NCI-H524 (cell line): ENCODE results near the gene CYP26A1.
"Not testable (repeated sequence)": the region's sequence is repeated elsewhere in the genome, so short reads cannot be mapped to it uniquely, and the experiment has no call there.

Experiments
- DNase-seq, 2 experiments: peaks; one replicate each; lab custom pipeline; 2025; lab: John Stamatoyannopoulos, UW

The CYP26A1 gene

DNA sequence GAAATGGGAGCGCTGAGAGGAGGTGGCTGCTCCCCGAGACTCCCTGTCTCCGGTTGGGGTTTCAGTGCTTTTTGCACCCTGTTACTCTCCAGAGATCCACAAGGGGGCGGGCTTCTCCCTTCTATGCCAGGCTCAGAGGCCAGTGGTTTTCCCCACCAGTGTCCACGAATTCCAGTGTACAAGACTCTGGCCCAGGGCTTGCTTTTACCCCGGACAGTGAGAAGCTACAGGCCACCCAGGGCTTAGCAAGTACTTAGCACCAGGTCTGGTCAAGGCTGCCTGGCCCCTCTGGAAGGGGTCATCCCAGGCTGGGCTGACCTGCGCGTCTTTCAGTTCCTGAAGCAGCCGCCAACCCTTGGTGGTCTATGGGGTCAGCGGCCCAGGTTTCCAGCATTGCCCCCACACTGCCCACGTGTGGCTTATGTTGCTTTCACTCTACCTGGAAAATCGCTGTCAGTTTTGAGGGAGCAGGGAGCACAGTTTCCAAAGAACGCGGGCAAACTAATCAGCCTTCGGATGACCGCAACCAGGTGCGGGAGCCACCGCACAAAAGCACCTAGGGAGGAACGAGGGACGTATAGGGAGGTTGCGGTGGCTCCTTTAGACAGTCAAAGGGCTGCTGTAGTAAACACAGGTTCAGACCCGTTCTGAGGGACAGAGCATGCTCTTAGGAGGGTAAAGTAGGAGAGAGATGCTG is 6.8 kb downstream of the CYP26A1 start:
- peak in 1 of 2 experiments; percentile 15 for DNase-seq

DNA sequence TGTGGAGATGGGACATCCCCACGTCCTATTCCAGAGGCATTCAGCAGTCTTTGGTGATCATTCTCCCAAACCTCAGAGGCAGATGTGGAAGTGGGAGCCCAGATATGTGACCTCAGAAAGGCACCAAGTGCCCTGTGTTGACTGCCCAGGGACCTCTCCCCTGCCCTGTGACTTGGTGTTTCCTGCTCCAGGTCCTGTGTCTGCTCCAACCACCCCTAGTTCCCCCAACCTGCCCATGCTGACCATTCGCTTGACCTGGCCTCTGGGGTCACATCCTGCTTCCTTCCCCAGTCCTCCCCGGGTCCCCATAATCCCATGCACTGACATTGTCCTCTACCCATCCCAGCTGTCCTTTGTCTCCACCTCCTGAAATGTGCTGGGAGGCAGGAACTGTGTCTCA is 7.6 kb downstream of the CYP26A1 start:
- no peak for DNase-seq

DNA sequence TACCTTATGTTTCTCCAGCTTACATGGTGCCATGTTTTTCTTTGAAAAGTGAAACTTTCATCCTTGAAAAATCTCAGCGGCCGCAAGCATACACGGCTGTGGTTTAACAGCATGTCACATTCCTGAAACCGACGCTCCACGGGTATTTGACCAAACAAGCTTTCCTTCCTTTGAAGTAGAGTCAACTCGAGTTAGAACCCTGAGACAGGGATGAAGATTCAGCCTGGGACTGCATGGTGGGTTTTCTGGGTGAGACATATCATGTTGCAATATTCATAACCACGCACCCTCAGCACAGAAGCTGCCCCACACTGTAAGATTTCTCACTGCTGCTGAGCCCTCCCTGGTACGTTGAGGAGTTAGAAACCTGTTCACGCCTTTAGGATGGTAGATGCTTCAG is 8.1 kb downstream of the CYP26A1 start:
- no peak for DNase-seq

DNA sequence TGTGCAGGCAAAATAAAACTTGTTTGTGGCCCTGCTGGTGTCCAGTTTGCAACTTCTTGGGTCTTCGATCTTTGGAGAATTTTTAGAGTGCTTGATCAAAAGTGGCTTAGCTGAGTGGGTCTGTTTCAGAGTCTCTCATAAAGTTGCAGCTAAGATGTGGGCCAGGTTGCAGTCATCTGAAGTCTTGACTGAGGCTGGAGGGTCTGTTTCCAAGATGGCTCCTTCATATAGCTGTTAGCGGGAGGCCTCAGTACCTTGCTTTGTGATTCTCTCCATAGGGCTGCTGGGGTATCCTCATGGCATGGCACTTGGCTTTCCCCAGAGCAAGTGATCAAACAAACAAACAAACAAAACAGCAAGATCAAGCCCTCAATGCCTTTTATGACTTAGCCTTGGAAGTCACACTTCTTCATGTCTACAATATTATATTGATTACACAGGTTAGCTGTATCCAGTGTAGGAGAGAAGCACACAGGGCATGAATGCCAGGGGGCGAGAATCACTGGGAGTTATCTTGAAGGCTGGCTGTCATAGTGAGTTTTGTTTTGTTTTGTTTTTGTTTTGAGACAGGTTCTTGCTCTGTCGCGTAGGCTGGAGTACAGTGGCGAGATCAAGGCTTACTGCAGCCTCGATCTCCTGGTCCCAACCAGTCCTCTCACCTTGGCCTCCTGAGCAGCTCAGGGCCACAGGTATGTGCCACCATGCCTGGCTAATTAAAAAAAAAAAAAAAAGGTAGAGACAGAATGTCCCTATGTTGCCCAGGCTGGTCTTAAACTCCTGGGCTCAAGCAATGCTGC is 10.2 kb downstream of the CYP26A1 start:
- DNase-seq: no peak

DNA sequence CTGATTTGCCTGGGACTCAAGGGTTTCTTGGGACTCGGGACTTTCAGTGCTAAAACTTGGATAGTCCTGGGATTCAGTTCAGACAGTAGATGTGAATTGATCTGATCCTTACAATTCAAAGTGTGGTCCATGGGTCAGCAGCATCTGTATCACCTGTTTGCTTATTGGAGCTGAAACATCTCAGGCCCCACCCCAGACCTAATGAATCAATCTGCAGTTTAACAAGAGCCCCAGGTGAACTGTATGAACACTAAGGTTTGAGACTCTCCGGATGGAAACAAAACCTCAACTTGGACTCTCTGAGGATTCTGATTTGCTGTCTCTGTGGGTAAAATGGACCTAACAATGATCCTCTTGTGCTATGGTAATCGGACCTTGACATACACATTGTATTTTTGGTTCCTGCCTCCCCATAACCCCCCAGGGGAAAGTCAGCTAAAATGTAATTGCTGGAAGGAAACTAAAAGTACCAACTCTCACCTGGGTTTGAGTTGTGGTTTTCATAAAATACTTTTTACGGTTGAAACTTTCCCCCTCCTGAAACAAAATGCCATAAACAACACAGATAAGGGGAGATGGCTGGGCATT is 11.7 kb downstream of the CYP26A1 start:
- DNase-seq: no peak

DNA sequence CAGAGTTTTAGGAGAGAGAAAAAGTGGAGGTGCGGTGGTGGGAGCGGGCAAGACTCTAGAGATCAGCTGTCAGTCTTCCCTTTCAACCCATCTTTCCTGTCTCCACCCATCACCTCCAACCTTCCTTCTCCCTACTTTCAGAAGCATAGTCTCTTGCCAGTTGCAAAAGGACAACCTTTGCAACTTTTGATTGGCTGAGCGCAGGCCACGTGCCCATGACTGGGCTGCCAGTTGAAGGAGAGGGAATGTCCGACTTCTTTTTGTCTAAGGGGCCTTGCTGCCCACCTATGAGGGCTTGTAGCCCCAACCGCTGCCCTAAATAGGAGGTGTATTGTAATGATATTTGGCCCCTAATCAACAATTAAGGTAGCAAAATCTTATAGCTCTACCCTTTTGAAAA is 12.6 kb downstream of the CYP26A1 start:
- DNase-seq: no peak

DNA sequence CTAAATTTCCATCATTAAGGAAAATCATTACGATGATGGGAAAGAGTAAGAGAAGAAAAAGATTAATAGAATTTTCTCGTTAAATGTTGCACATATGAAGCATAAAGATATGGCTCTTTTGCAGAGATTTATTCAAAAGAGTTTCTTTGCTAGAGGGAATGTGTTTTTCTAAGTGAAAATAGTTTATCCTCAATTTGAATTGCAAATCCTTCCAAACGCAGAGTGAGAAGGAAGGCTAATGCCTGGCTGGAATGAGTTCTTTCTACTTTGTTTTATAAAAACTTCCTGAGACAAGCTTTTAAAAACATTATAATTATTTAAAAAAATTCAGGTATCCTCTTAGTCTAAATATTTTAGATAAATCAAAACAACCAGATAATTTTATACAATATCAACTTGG is 14.2 kb downstream of the CYP26A1 start:
- DNase-seq: no peak

DNA sequence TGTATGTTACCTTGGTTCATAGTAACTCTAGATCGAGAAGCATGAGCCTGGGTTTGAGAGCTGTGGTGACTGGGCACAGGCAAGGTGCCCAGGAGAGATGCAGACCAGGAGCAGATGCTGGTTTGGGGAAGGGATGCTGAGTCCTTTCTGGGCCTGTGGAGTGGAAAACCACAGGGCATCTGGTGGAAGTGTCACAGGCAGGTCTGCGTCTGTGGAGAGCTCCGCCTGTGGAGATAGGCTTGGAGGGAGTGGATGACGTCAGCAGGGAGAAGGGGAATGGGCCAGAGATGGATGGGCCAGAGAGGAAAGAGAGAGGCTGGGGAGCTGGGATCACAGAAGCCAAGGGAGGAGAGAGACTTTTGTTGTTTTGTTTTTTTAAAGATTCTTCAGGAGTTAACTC is 14.8 kb downstream of the CYP26A1 start:
- DNase-seq: no peak

DNA sequence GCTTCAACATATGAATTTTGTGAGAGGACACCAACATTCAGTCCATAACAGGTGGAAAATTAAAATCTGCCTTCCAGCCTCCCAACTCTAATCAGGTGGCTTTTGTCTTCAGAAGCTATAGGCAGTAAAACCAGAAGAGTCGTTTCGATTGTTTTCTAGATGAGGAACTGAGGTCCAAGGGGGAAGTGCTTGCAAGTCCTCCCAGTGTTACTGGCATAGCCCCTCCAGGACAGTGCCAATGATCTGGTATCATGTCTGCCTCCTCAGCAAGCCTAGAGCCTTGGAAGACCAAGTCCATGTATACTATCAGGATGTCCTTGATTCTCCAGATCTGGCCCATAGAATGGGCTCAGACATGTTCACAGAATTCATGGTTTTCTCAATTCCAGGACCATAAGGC is 16.9 kb downstream of the CYP26A1 start:
- DNase-seq: no peak

DNA sequence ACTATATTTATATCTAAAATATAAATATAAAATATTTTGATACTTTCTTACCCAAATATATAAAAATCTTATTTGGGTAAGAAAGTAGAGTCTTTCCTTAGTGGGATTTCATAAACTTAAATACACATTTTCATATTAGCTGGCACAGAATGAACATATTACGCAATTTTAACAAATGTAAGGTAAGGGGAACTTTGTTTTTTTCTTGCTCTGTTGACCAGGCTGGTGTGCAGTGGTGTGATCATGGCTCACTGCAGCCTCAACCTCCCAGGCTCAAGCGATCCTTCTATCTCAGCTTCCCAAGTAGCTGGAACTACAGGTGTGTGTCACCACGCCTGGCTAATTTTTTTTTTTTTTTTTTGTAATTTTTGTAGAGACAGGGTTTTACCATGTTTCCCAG is 18.3 kb downstream of the CYP26A1 start:
- DNase-seq: no peak

DNA sequence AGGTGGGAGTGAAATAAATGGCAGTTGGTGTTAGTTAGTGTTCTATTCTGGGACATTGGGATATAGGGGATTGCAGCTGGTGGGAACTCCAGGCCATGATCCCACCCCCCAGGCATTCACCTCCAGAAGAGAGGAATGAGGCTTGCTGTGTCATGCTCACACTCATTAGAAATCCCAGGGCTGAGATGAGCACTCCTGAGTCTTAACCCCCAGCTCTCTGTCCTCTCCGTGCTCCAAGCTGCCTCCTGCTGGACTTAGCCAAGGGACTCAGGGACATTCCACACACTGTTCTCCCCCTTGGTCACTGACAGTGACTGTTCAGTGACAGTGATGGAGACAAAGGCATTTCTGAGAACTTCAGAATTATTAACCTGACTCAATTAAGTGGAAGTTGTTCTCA is 21.5 kb downstream of the CYP26A1 start:
- DNase-seq: no peak

DNA sequence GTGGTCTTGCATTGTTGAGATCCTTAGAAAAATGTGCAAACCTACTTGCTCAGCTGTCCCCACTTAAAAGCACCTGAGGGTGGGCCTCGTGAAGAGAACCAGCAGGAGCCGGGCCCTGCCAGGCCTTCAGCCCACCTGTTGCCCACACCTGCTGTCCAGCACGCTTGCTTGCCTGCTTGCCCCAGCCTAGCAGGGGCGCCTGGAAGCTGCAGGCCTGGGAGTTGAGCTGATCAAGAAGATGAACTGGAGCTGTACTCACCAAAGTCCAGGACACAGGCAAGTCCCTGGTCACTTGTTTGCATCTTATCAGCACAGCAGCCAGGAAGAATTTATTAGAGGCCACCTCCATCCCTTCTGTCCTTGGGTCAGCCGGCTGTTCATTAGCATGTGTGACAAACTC is 23.2 kb downstream of the CYP26A1 start:
- no peak for DNase-seq

DNA sequence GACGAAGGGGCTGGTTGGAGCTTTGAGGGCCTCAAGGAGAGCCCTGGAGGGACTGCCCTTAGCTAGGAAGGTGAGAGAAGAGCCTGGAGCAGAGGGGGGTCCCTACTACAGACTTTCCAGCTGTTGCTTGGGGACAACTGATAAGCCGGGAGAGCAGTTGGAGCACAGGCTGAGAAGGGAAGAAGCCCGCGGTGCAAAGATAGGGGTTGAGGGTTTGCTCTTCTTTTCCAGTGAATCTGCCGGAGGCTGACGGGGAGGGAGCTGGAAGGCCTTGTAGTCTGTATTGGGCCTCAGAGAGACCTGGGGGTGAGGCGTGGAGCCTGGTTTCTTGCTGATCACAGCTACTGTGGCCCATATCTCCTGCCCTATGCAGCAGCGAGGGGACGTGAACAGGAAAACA is 23.7 kb downstream of the CYP26A1 start:
- DNase-seq: no peak

DNA sequence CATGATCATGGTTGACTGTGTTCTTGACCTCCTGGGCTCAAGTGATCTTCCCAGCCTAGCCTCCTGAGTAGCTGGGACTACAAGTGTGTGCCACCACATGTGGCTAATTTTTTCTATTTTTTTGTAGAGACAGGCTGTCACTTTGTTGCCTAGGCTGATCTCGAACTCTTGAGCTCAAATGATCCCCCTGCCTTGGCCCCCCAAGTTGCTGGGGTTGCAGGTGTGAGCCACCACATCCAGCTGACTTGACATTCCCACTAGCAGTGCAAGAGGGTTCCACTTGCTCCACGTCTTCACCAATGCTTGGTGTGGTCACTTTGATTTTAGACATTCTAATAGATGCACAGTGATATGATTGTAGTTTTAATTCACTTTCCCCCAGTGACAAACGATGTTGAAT is 25.1 kb downstream of the CYP26A1 start:
- DNase-seq: no peak

DNA sequence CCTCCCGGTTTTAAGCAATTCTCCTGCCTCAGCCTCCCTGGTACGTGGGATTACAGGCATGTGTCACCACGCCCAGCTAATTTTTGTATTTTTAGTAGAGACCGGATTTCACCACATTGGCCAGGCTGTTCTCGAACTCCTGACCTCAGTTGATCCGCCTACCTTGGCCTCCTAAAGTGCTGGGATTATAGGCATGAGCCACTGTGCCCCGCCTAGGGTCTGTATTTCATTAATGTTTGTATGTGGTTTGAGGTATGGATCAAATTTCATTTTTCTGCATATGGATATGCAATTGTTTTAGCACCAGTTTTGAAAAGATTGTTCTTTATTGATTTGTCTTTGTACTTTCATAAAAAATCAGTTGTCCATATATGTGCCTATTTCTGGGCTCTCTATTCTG is 26.0 kb downstream of the CYP26A1 start:
- no peak for DNase-seq

DNA sequence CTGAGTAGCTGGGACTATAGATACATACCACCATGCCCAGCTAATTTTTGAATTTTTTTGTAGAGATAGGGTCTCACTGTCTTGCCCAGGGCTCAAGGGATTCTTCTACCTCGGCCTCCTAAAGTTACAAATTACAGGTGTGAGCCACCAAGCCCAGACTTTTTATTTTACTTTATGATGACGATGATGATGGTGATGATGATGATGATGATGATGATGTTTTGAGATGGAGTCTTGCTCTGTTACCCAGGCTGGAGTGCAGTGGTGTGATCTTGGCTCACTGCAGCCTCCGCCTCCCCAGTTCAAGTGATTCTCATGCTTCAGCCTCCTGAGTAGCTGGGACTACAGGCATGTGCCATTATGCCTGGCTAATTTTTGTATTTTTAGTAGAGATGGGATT is 27.5 kb downstream of the CYP26A1 start:
- DNase-seq: not testable (repeated sequence)

DNA sequence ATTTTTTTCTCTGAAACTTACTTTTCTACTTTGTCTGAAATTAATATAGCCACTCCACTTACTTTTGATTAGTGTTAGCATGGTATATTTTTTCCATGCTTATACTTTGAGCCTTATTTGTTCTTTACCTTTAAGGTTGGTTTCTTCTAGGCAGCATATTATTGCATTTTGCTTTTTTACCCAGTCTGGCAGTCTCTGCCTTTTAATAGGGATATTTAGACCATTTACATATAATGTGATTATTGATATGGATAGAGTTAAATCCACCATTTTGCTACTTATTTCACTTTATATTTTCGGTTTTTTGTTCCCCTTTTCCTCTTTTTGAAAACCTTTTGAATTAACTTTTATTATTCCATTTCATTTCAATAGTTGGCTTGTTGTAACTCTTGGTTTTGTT is 30.3 kb downstream of the CYP26A1 start:
- no peak for DNase-seq

DNA sequence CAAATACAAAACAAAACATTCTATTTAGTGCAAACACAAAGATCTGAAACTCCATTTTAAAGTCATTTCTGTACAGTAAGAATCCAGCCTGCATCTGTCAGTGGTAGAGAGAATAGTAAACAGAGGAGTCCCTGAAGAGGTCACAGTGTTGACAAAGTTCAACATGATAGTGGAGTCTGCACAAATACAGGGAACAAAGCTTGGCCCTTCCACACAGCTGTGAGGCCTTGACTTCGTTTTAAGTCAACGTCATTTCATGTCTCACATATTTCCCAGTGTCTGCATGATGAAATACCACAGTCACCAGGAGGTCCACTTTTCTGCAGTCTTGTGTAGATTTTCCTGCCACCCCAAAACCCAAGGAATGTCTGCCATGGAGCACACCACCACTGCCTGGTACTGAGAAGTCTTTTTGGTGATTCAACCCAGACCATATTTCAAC is 33.0 kb downstream of the CYP26A1 start:
- no peak for DNase-seq

DNA sequence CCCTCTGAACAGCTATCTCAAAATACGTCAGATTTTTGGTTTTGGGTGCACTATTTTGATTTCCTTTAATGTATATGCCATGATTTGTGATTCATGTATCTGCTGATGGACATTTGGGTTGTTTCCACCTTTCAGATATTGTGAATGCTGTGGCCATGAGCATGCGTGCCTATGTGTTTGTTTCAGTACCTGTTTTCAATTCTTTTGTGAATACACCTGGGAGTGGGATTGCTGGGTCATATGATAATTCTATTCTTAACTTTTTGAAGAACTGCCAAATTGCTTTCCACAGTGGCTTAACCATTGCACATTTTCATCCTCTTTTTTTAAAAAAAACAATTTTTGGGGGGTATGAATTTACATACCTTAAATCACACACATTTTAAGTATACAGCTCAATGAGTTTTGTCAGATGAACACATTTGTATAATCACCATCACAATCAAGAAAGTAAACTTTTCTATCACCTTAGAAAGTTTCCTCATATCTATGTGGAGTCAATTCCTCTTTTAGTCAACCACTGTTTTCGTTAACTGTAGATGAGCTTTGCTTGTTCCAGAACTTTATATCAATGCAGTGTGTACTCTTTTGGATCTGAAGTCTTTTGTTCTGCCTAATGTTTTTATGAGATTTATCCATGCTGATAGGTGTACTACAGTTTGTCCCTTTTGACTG is 36.9 kb downstream of the CYP26A1 start:
- no peak for DNase-seq

DNA sequence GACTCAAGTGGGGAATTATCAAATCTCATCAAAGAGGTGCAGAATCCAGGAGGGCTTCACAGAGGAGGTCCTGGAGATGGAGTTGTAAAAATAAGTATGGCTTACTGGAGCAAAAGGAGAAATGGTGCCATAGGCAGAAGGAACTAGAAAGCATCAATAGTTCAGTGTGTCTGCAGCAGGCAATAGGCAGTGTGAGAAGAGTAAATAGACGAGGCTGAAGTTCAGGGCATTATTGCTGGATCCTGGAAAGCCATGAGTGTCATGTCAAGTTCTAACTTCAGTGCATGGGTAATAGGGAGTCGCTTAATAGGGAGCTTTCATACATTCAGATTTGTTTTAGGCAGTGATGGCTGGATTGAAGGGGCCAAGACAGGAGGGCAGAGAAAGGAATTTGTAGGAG is 39.3 kb downstream of the CYP26A1 start:
- no peak for DNase-seq

DNA sequence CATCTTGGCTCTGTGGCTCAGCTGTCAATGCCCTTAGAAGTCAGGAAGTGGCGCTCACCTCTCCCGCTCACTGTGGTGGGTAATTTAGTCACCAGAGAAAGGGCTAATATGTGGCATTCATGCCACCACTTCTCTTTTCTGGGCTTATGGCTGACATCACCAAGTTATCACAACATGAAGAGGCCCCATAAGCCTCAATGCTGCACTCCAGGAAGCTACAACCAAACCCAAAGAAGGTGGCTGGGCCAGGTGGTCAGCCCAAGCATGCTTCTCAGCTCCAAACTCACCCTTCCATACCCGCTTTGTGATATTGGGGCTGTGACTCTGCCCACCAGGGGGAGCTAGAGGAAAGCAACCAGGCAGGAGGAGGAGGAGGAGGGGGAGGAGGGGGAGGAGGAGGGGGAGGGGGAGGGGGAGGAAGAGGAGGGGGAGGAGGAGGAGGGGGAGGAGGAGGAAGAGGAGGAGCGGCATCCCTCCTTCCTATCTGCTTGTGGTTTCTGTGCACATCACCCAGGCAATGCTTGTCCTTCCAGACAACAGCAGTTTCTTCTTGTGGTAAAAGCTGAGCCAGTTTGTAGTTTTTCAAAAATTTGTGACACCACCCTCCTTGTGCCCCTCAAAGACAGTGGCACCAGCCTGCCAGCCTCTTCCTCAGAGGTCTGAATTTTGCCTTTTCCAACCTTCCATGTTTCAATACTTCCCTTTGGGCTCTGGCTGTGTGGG is 42.1 kb downstream of the CYP26A1 start:
- DNase-seq: no peak

DNA sequence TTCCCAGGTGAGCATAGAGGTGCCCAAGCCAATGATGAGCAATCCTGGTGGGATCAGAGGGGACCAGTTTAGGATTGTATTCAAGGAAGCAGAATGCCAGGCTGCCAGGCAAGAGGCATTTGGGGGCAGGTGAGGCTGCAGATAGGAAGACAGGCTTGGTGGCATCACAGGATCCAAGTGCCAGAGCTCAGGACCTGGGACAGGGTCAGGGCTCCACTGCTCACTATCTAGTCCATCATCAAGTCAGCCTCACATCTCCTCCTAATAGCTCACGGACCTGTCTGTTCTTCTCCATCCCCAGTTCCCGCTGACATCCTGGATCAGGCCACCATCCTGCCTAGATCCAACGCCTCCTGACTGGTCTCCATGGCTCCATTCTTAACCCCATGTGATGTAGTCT is 47.6 kb downstream of the CYP26A1 start:
- DNase-seq: no peak
